Cardiac septum (tissue), 1 donor: ENCODE data around the gene RPL27. TPM values are rescaled to one million over a fixed set of nuclear protein-coding genes. Genes with fewer than 3 reads are reported as not detected.

Experiments
- DNase-seq: peaks from one replicate; pipeline ENCODE4 v3.0.0-alpha.2; 2020; ENCODE audit warnings: low spot score
- intact Hi-C: fragments of 100-400 bp; cut with DNase I; formaldehyde crosslinking; loops from one replicate; pipeline ENCODE4 v1.14.0; 2022
- total RNA-seq: library from RNA; stranded (reverse); fragmentation: NEBNext Ultra II Directional; extraction: Animal tissue kit (Norgen Biotek cat#: 25700); gene quantifications from one replicate; pipeline ENCODE4 v1.2.1, GENCODE V29; 2021
- donor health status: DM: no; HTN: no; CAD: no.

The RPL27 gene
- total RNA-seq, 1 donor from 2014 or later: 536 TPM

GRCh38 chr17:43033948-43034881, 36.0 kb downstream of the RPL27 start:
- DNase-seq: no peak
- intact Hi-C loops: no loop called here

GRCh38 chr17:43034894-43035293, 36.7 kb downstream of the RPL27 start:
- DNase-seq: no peak
- intact Hi-C loops: no loop called here

- DNase-seq: no peak
- intact Hi-C loops: no loop called here
Measured at GRCh38 chr17:43039646-43040045, 41.4 kb downstream of the RPL27 start.

GRCh38 chr17:43040655-43041054, 42.4 kb downstream of the RPL27 start:
- peak; percentile 33 for DNase-seq
- intact Hi-C loops: no loop called here

GRCh38 chr17:43042025-43042628, 43.9 kb downstream of the RPL27 start:
- DNase-seq: peak; percentile 17
- intact Hi-C loops: no loop called here

- no peak for DNase-seq
- intact Hi-C loops: no loop called here
Measured at GRCh38 chr17:43043307-43043706, 45.1 kb downstream of the RPL27 start.

GRCh38 chr17:43044024-43044423, 45.8 kb downstream of the RPL27 start:
- intact Hi-C loops: no loop called here

GRCh38 chr17:43051969-43052368, 53.8 kb downstream of the RPL27 start:
- no peak for DNase-seq
- intact Hi-C loops: no loop called here

More at GRCh38 chr17:43044024-43044423, 45.8 kb downstream of the RPL27 start:
- peak; percentile 24 for DNase-seq

Other genes with a start within 250 kb of the RPL27 start
- 45.8 TPM for gene RAMP2, start 237.2 kb upstream of the RPL27 start, total RNA-seq
- 32.3 TPM for gene VPS25, start 225.0 kb upstream of the RPL27 start, total RNA-seq
- not detected for gene WNK4, start 217.8 kb upstream of the RPL27 start, total RNA-seq
- gene COA3, start 199.7 kb upstream of the RPL27 start, total RNA-seq: 61.4 TPM
- not detected for gene CNTD1, start 199.6 kb upstream of the RPL27 start, total RNA-seq
- 84.3 TPM for gene BECN1, start 174.1 kb upstream of the RPL27 start, total RNA-seq
- 66.9 TPM for gene PSME3, start 165.0 kb upstream of the RPL27 start, total RNA-seq
- 0.89 TPM for gene AOC2, start 153.8 kb upstream of the RPL27 start, total RNA-seq
- 12.9 TPM for gene AOC3, start 147.2 kb upstream of the RPL27 start, total RNA-seq
- not detected for gene G6PC1, start 97.6 kb upstream of the RPL27 start, total RNA-seq
- 27.0 TPM for gene AARSD1, start 34.0 kb upstream of the RPL27 start, total RNA-seq
- 51.2 TPM for gene PTGES3L, start 18.3 kb upstream of the RPL27 start, total RNA-seq
- 14.8 TPM for gene RUNDC1, start 17.9 kb upstream of the RPL27 start, total RNA-seq
- 13.7 TPM for gene IFI35, start 8.4 kb downstream of the RPL27 start, total RNA-seq
- gene VAT1, start 24.0 kb downstream of the RPL27 start, total RNA-seq: 81.3 TPM
- gene RND2, start 26.8 kb downstream of the RPL27 start, total RNA-seq: 0.89 TPM
- 6.1 TPM for gene BRCA1, start 126.9 kb downstream of the RPL27 start, total RNA-seq
- gene NBR1, start 172.8 kb downstream of the RPL27 start, total RNA-seq: 97.6 TPM
- 4.0 TPM for gene TMEM106A, start 213.5 kb downstream of the RPL27 start, total RNA-seq
- gene CCDC200, start 230.2 kb downstream of the RPL27 start, total RNA-seq: not detected
- gene RNU2-1, start 235.6 kb downstream of the RPL27 start, total RNA-seq: 6,310 TPM